ENCODE data around the gene RNF14. TPM values are rescaled to one million over a fixed set of nuclear protein-coding genes. Genes with fewer than 3 reads are reported as not detected.
A peak's percentile ranks its signal among the peaks of the same experiment; 100 is the strongest.

The RNF14 gene
- total RNA-seq, 1 experiment from 2014 or later, result 20.1 TPM

DNA sequence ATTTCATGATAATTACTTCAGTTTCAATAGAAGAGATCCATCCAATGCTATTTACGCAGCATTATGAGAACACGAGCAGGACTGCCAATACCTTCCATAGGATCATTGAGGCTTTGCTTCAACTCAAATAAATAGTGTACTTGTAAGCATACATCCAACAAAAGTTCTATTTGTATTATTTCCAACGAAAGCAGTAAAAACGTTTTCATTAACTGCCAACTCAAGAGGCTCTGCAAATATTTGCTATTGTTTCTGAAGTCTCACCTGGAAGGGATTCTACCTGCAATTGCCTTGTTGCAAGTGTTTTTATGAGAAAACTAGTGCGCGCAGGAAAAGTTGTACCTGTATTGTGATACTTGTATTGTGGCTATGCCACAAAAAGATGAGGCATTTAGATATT, 54.9 kb downstream of the RNF14 start:
- H2AFZ ChIP-seq (ENCODE audit: low read length), result no peak overlapping the region
- H4K91ac ChIP-seq (ENCODE audit: insufficient read length, low read depth, low read length), result no peak overlapping the region
- Mint-ChIP-seq H3K27ac (no peak overlapping the region), H3K27me3 (ENCODE audit: low read depth) (peaks cover 7% of the 10 kb centered on the region), H3K4me3 (0 out of 5 replicates have a peak overlapping the region, but pooled peaks have one; percentile 78 to 87), H3K9me3 (peaks cover 7 to 11% of the 10 kb centered on the region in 2 experiments), H3K36me3 (ENCODE audit: insufficient read depth in 1 of 3, low read depth in 3 of 3) (peaks cover 0 to 7% (median 0%) of the 10 kb centered on the region in 3 experiments; a peak in 3 of 7 replicates), H3K4me1 (peaks cover 12 to 15% of the 10 kb centered on the region in 2 experiments)
- H3K79me1 ChIP-seq (ENCODE audit: insufficient read depth, low read depth, low read length, poor library complexity, severe bottlenecking), result no peaks in the 10 kb centered on the region
- TF ChIP-seq, protein P1, sequence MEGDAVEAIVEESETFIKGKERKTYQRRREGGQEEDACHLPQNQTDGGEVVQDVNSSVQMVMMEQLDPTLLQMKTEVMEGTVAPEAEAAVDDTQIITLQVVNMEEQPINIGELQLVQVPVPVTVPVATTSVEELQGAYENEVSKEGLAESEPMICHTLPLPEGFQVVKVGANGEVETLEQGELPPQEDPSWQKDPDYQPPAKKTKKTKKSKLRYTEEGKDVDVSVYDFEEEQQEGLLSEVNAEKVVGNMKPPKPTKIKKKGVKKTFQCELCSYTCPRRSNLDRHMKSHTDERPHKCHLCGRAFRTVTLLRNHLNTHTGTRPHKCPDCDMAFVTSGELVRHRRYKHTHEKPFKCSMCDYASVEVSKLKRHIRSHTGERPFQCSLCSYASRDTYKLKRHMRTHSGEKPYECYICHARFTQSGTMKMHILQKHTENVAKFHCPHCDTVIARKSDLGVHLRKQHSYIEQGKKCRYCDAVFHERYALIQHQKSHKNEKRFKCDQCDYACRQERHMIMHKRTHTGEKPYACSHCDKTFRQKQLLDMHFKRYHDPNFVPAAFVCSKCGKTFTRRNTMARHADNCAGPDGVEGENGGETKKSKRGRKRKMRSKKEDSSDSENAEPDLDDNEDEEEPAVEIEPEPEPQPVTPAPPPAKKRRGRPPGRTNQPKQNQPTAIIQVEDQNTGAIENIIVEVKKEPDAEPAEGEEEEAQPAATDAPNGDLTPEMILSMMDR (conservative IDR thresholded peaks at IDR 0.05), result no peak
- H3K23ac ChIP-seq (ENCODE audit: insufficient read length, low read depth, low read length), result no peak overlapping the region
- no peak overlapping the region for H3K9ac ChIP-seq (ENCODE audit: extremely low read depth, insufficient read length, low read length)
- H3K4ac ChIP-seq (ENCODE audit: low read depth, low read length), result no peak overlapping the region
- H3K27me3 ChIP-seq (ENCODE audit: insufficient read depth, low read length), result no peaks in the 10 kb centered on the region
- no peak overlapping the region for H2BK5ac ChIP-seq (ENCODE audit: insufficient read length, low read length)
- no peak overlapping the region for H3T11ph ChIP-seq (ENCODE audit: low read length)
- no peak overlapping the region for H2BK120ac ChIP-seq (ENCODE audit: low read depth, low read length, poor library complexity, severe bottlenecking)
- no peak overlapping the region for H2BK12ac ChIP-seq (ENCODE audit: insufficient read length, low read depth, low read length)
- H2AK5ac ChIP-seq (ENCODE audit: insufficient read length, low read length), result no peak overlapping the region
- DNase-seq, result no peak
- no peak overlapping the region for H3K27ac ChIP-seq (ENCODE audit: insufficient read length, low read depth, low read length)
- no peak overlapping the region for H3K56ac ChIP-seq (ENCODE audit: insufficient read length, low read depth, low read length)
- no peak overlapping the region for H4K5ac ChIP-seq (ENCODE audit: insufficient read length, low read depth, low read length)
- H4K20me1 ChIP-seq (ENCODE audit: control insufficient read depth, insufficient read depth, insufficient read length), result no peaks in the 10 kb centered on the region
- H3K23me2 ChIP-seq (ENCODE audit: insufficient read length, low read depth, low read length, poor library complexity, severe bottlenecking), result peaks cover 3% of the 10 kb centered on the region
- no peaks in the 10 kb centered on the region for H3K9me3 ChIP-seq (ENCODE audit: control insufficient read depth, low read depth, low read length)
- H3K18ac ChIP-seq (ENCODE audit: insufficient read length, low read depth, low read length), result no peak overlapping the region
- H2BK15ac ChIP-seq (ENCODE audit: low read depth, low read length), result no peak overlapping the region
- no peaks in the 10 kb centered on the region for H3K79me2 ChIP-seq (ENCODE audit: insufficient read depth, low read length)
- WGBS (ENCODE audit: extremely low coverage, insufficient read length, low lambda C conversion rate), result no CpG with 5 or more reads among the region's 6 CpGs
- no peak overlapping the region for H3K4me2 ChIP-seq (ENCODE audit: insufficient read depth, insufficient read length, low read length)
- no peak overlapping the region for H2BK20ac ChIP-seq (ENCODE audit: low read depth, low read length, poor library complexity, severe bottlenecking)
- H3K14ac ChIP-seq (ENCODE audit: insufficient read depth, low read length), result no peak overlapping the region
- H4K8ac ChIP-seq (replicated peaks; ENCODE audit: insufficient read length, low read depth, low read length), result no peak overlapping the region
- H3K4me1 ChIP-seq (ENCODE audit: insufficient read depth, low read length), result no peaks in the 10 kb centered on the region
